Esophagus muscularis mucosa (tissue), 4 donors: Measurements from ENCODE around the gene OR2B6. TPM values are rescaled to one million over a fixed set of nuclear protein-coding genes. Genes with fewer than 3 reads are reported as not detected.

ENCODE experiments used
- DNase-seq: peaks from one replicate; pipeline ENCODE4 v3.0.0-alpha.2; 2017; ENCODE audit errors: extremely low spot score
- H3K27ac ChIP-seq, 4 donors: fragments of 200-600 bp; sonication (generic); replicated peaks in 1 of 4; 1 replicate in 3 of 4; 2 replicates in 1 of 4; pipeline ENCODE4 v1.5.1; 2016 to 2019; ENCODE audit warnings: mild to moderate bottlenecking in 1 of 4
- H3K27me3 ChIP-seq, 4 donors: fragments of 200-600 bp; sonication (generic); one replicate each; pipeline versions ENCODE4 v1.5.1 to v1.6.0; 2016 to 2019
- H3K36me3 ChIP-seq, 4 donors: fragments of 200-600 bp; sonication (generic); one replicate each; pipeline ENCODE4 v1.5.1; 2016 to 2019
- H3K4me1 ChIP-seq, 4 donors: fragments of 200-600 bp; sonication (generic); one replicate each; pipeline ENCODE4 v1.5.1; 2016 to 2019
- H3K4me3 ChIP-seq, 4 donors: fragments of 200-600 bp; sonication (generic); 1 replicate in 2 of 4; 2 replicates in 2 of 4; pipeline ENCODE4 v1.5.1; 2016 to 2019; ENCODE audit warnings: mild to moderate bottlenecking in 4 of 4, moderate library complexity in 1 of 4
- H3K9me3 ChIP-seq, 4 donors: fragments of 200-600 bp; sonication (generic); 1 replicate in 3 of 4; 2 replicates in 1 of 4; pipeline ENCODE4 v1.5.1; 2016 to 2019
- CTCF ChIP-seq, 3 experiments: fragments of 200-600 bp in 2 of 3; fragments of 450-650 bp in 1 of 3; sonication (generic) in 2 of 3; IDR thresholded peaks; one replicate each; pipeline ENCODE4 v1.5.1; 2017 to 2019; ENCODE audit warnings: antibody characterized with exemption in 3 of 3, mild to moderate bottlenecking in 2 of 3, moderate library complexity in 1 of 3
- EP300 ChIP-seq: sonication (generic); formaldehyde crosslinking; IDR thresholded peaks from one replicate; pipeline ENCODE4 v1.6.1; 2017; ENCODE audit warnings: antibody characterized with exemption
- POLR2A ChIP-seq: fragments of 450-650 bp; IDR thresholded peaks from one replicate; pipeline ENCODE4 v1.6.1; 2017; ENCODE audit warnings: antibody characterized with exemption, moderate library complexity, mild to moderate bottlenecking, low read depth
- POLR2AphosphoS5 ChIP-seq, 2 donors: sonication (generic); formaldehyde crosslinking; IDR thresholded peaks; one replicate each; pipeline ENCODE4 v1.6.1; 2017; ENCODE audit warnings: antibody characterized with exemption in 2 of 2
- WGBS: methylation state at CpG from one replicate; pipeline ENCODE4 v1.1.5; 2018; 5-methylcytosine and 5-hydroxymethylcytosine counted together
- intact Hi-C: fragments of 100-400 bp; cut with DNase I; formaldehyde crosslinking; loops from one replicate; pipeline ENCODE4 v1.15.1; 2023
- total RNA-seq, 4 donors: library from RNA; depleted of rRNA; stranded (reverse); fragments of >200 nt; gene quantifications; one replicate each; pipeline versions ENCODE4 v1.1.0 to v1.2.1, GENCODE V29; 2016

The OR2B6 gene
- total RNA-seq, 4 donors from 2014 or later, result not detected

GRCh38 chr6:28005152-28005890, 48.3 kb downstream of the OR2B6 start:
- Histone ChIP-seq H3K4me3 (no peak overlapping the region), H3K4me1 (no peaks in the 10 kb centered on the region), H3K27ac (no peak overlapping the region), H3K36me3 (no peaks in the 10 kb centered on the region), H3K9me3 (no peaks in the 10 kb centered on the region), H3K27me3 (peaks cover 0 to 19% (median 0%) of the 10 kb centered on the region in 4 donors)
- WGBS, result 19% methylated on average over 5 of the region's 5 CpGs
- no peak for DNase-seq
- intact Hi-C loops, result no loop called here
- no peak for TF ChIP-seq POLR2AphosphoS5 (IDR thresholded peaks at IDR 0.05)
- no peak for TF ChIP-seq EP300
- TF ChIP-seq CTCF (IDR thresholded peaks at IDR 0.05), result no peak
- no peak for TF ChIP-seq POLR2A

- Histone ChIP-seq H3K36me3 (no peaks in the 10 kb centered on the region), H3K4me3 (no peak overlapping the region), H3K9me3 (no peaks in the 10 kb centered on the region), H3K27me3 (peaks cover 0 to 15% (median 0%) of the 10 kb centered on the region in 4 donors), H3K27ac (no peak overlapping the region), H3K4me1 (no peaks in the 10 kb centered on the region)
- intact Hi-C loops, result no loop called here
- DNase-seq, result no peak
- WGBS, result 34% methylated on average over 3 of the region's 3 CpGs
- TF ChIP-seq POLR2A, result no peak
- TF ChIP-seq POLR2AphosphoS5 (IDR thresholded peaks at IDR 0.05), result no peak
- no peak for TF ChIP-seq CTCF (IDR thresholded peaks at IDR 0.05)
Observed at GRCh38 chr6:28005975-28006374, 48.9 kb downstream of the OR2B6 start.

Other genes starting within 250 kb of the OR2B6 start
- not detected for gene OR2B2, start 44.8 kb upstream of the OR2B6 start, total RNA-seq
- 1 to 10 TPM in 1 of 4 donors, under 1 TPM in 3; 0.40 to 1.1 (median 0.66) TPM for gene ZNF165, start 123.3 kb downstream of the OR2B6 start, total RNA-seq
- gene ZSCAN16, start 167.4 kb downstream of the OR2B6 start, total RNA-seq, result 1 to 10 TPM; 2.9 to 7.4 (median 3.4) TPM
- gene ZKSCAN8, start 184.6 kb downstream of the OR2B6 start, total RNA-seq, result 10 to 100 TPM; 18.7 to 21.7 (median 20.8) TPM